Keratinocyte (primary cell): ENCODE results near the gene SRSF4. TPM values are rescaled to one million over a fixed set of nuclear protein-coding genes. Genes with fewer than 3 reads are reported as not detected.

ENCODE experiments used
- DNase-seq: peaks from one replicate; pipeline ENCODE4 v3.0.0-alpha.2; 2011; ENCODE audit warnings: low read depth, missing footprints, low spot score
- FAIRE-seq: peaks from 2 replicates; lab custom pipeline; 2011; peaks lifted over from hg19 to GRCh38; lab: Jason Lieb, UNC
- H2AFZ ChIP-seq: 2 replicates; pipeline ENCODE4 v1.6.0; 2012; ENCODE audit warnings: low read length, control low read depth, inconsistent platforms; ENCODE audit not compliant: control insufficient read depth
- H3K27ac ChIP-seq: 2 replicates; pipeline ENCODE4 v1.5.1; 2011; ENCODE audit warnings: low read length; ENCODE audit not compliant: control insufficient read depth, insufficient read depth
- H3K27me3 ChIP-seq: 3 replicates; pipeline ENCODE4 v1.6.0; 2011; ENCODE audit warnings: low read length; ENCODE audit not compliant: control insufficient read depth, insufficient read depth; ENCODE audit errors: extremely low read depth
- H3K36me3 ChIP-seq, 2 experiments: 2 replicates in 1 of 2; 3 replicates in 1 of 2; pipeline ENCODE4 v1.5.1; 2011; ENCODE audit warnings: low read length in 2 of 2, mild to moderate bottlenecking in 1 of 2; ENCODE audit not compliant: control insufficient read depth in 2 of 2, insufficient read depth in 2 of 2; ENCODE audit errors: extremely low read depth in 1 of 2
- H3K4me1 ChIP-seq: 3 replicates; pipeline ENCODE4 v1.5.1; 2011; ENCODE audit warnings: low read length; ENCODE audit not compliant: control insufficient read depth, insufficient read depth; ENCODE audit errors: extremely low read depth
- H3K4me2 ChIP-seq: 3 replicates; pipeline ENCODE4 v1.6.0; 2011; ENCODE audit warnings: low read depth, low read length; ENCODE audit not compliant: control insufficient read depth, insufficient read depth; ENCODE audit errors: extremely low read depth
- H3K4me3 ChIP-seq, 3 experiments: fragments of 200-600 bp in 1 of 3; sonication (generic) in 1 of 3; 2 replicates in 2 of 3; 3 replicates in 1 of 3; pipeline ENCODE4 v1.5.1; 2011 to 2016; ENCODE audit warnings: low read length in 3 of 3, mild to moderate bottlenecking in 3 of 3, control low read depth in 2 of 3, inconsistent platforms in 1 of 3, low read depth in 1 of 3, mixed read lengths in 1 of 3, mixed run types in 1 of 3, moderate library complexity in 1 of 3; ENCODE audit not compliant: control insufficient read depth in 2 of 3, insufficient read depth in 2 of 3; ENCODE audit errors: extremely low read depth in 1 of 3
- H3K79me2 ChIP-seq: 2 replicates; pipeline ENCODE4 v1.6.0; 2012; ENCODE audit warnings: low read length; ENCODE audit not compliant: control insufficient read depth, insufficient read depth
- H3K9ac ChIP-seq: 3 replicates; pipeline ENCODE4 v1.6.0; 2011; ENCODE audit warnings: low read length; ENCODE audit not compliant: control insufficient read depth, insufficient read depth; ENCODE audit errors: extremely low read depth
- H3K9me1 ChIP-seq: 3 replicates; pipeline ENCODE4 v1.6.0; 2011; ENCODE audit warnings: low read length; ENCODE audit not compliant: control insufficient read depth, insufficient read depth; ENCODE audit errors: extremely low read depth
- H3K9me3 ChIP-seq: 2 replicates; pipeline ENCODE4 v1.5.1; 2012; ENCODE audit warnings: low read depth, low read length; ENCODE audit not compliant: control insufficient read depth
- H4K20me1 ChIP-seq: 3 replicates; pipeline ENCODE4 v1.6.0; 2011; ENCODE audit warnings: low read length; ENCODE audit not compliant: control insufficient read depth, insufficient read depth; ENCODE audit errors: extremely low read depth
- CTCF ChIP-seq, 3 experiments: IDR thresholded peaks in 1 of 3; conservative IDR thresholded peaks in 1 of 3; optimal IDR thresholded peaks in 1 of 3; 2 replicates in 2 of 3; 3 replicates in 1 of 3; pipeline versions ENCODE3 to v1.5.1; 2011; ENCODE audit warnings: low read length in 3 of 3, mild to moderate bottlenecking in 3 of 3, moderate library complexity in 2 of 3, control low read depth in 1 of 3, inconsistent platforms in 1 of 3; ENCODE audit not compliant: insufficient read depth in 2 of 3; ENCODE audit errors: extremely low read depth in 1 of 3
- EZH2 ChIP-seq: IDR thresholded peaks from one replicate; pipeline ENCODE4 v1.6.1; 2012; ENCODE audit warnings: inconsistent platforms, mild to moderate bottlenecking, low read length, moderate library complexity
- dilution Hi-C: fragments of 300-500 bp; cut with MboI; formaldehyde crosslinking; loops from one replicate; pipeline ENCODE4 v1.7.0; 2020; ENCODE audit warnings: low sequenced_read_pairs; ENCODE audit not compliant: extremely low pct_ligation_motif_present
- polyA plus RNA-seq, 5 experiments: library from polyadenylated mRNA; depleted of rRNA in 3 of 5; stranded (reverse) in 3 of 5; stranded (forward) in 1 of 5; unstranded in 1 of 5; fragments of >200 nt; gene quantifications; 1 replicate in 1 of 5; 2 replicates in 3 of 5; 3 replicates in 1 of 5; pipeline versions ENCODE4 v1.2.1 to v1.2.3, GENCODE V29; 2011 to 2012; ENCODE audit warnings: missing spikeins in 2 of 5, low read depth in 1 of 5, low replicate concordance in 1 of 5

Gene SRSF4
- polyA plus RNA-seq, 1 donor (not counting 4 experiments of a cell fraction or from before 2014, with no cell fraction given) = 51.0 TPM

GRCh38 chr1:29201595-29202051 lies 19.9 kb upstream of the SRSF4 start:
- Histone ChIP-seq H3K4me2 (no peak overlapping the region), H3K9ac (no peak overlapping the region)

GRCh38 chr1:29200906-29201594 lies 19.4 kb upstream of the SRSF4 start:
- dilution Hi-C loops = no loop called here
- peaks cover 19 to 29% of the 10 kb centered on the region in 2 experiments for H3K36me3 ChIP-seq

More at GRCh38 chr1:29201595-29202051, 19.9 kb upstream of the SRSF4 start:
- no peaks in the 10 kb centered on the region for H3K27me3 ChIP-seq
- peaks cover 14% of the 10 kb centered on the region for H3K4me1 ChIP-seq
- no peaks in the 10 kb centered on the region for H3K79me2 ChIP-seq
- DNase-seq (no peak), FAIRE-seq (no peak)
- H3K4me3 ChIP-seq = no peak overlapping the region
- peaks cover 23 to 29% of the 10 kb centered on the region in 2 experiments for H3K36me3 ChIP-seq
- no peaks in the 10 kb centered on the region for H4K20me1 ChIP-seq
- dilution Hi-C loops = no loop called here
- H2AFZ ChIP-seq = no peak overlapping the region
- peak overlapping the region; percentile 76 for H3K27ac ChIP-seq
- TF ChIP-seq CTCF (optimal IDR thresholded peaks at IDR 0.05 in 1 of 3, IDR thresholded peaks at IDR 0.05 in 1 of 3, conservative IDR thresholded peaks at IDR 0.05 in 1 of 3; ENCODE audit: extremely low read depth in 1 of 3, insufficient read depth in 2 of 3, low read length in 3 of 3) (no peak), EZH2 (no peak)
- no peaks in the 10 kb centered on the region for H3K9me3 ChIP-seq
- peaks cover 2% of the 10 kb centered on the region for H3K9me1 ChIP-seq

More at GRCh38 chr1:29200906-29201594, 19.4 kb upstream of the SRSF4 start:
- no peaks in the 10 kb centered on the region for H3K9me3 ChIP-seq
- no peak overlapping the region for H3K4me2 ChIP-seq
- no peak overlapping the region for H2AFZ ChIP-seq
- peaks cover 2% of the 10 kb centered on the region for H3K9me1 ChIP-seq
- peaks cover 14% of the 10 kb centered on the region for H3K4me1 ChIP-seq
- H3K79me2 ChIP-seq = no peaks in the 10 kb centered on the region
- H3K9ac ChIP-seq = no peak overlapping the region
- no peak for DNase-seq
- H3K27ac ChIP-seq = no peak overlapping the region
- H4K20me1 ChIP-seq = no peaks in the 10 kb centered on the region
- FAIRE-seq = no peak
- H3K27me3 ChIP-seq = no peaks in the 10 kb centered on the region
- no peak for TF ChIP-seq EZH2
- no peak for TF ChIP-seq CTCF (optimal IDR thresholded peaks at IDR 0.05 in 1 of 3, IDR thresholded peaks at IDR 0.05 in 1 of 3, conservative IDR thresholded peaks at IDR 0.05 in 1 of 3; ENCODE audit: extremely low read depth in 1 of 3, insufficient read depth in 2 of 3, low read length in 3 of 3)
- no peak overlapping the region for H3K4me3 ChIP-seq
